SK-MEL-5 (cell line): ENCODE data around the gene NR2F2. TPM values are rescaled to one million over a fixed set of nuclear protein-coding genes. Genes with fewer than 3 reads are reported as not detected.

Experiments used
- DNase-seq: peaks from one replicate; pipeline ENCODE4 v3.0.0-alpha.2; 2016; ENCODE audit warnings: low read depth, low spot score
- in situ Hi-C: cut with HindIII; loops from 2 replicates; pipeline ENCODE4 v1.10.0; 2016; ENCODE audit warnings: low sequenced_read_pairs, high pct_unique_total_duplicates, low pct_unique_long_range_greater_than_20kb
- total RNA-seq: library from RNA; depleted of rRNA; stranded (reverse); fragments of >200 nt; shearing (Covaris generic); gene quantifications from 2 replicates; pipeline ENCODE4 v1.2.3, GENCODE V29; 2014

Gene NR2F2
- total RNA-seq, 1 experiment from 2014 or later, result 2.9 TPM

DNA sequence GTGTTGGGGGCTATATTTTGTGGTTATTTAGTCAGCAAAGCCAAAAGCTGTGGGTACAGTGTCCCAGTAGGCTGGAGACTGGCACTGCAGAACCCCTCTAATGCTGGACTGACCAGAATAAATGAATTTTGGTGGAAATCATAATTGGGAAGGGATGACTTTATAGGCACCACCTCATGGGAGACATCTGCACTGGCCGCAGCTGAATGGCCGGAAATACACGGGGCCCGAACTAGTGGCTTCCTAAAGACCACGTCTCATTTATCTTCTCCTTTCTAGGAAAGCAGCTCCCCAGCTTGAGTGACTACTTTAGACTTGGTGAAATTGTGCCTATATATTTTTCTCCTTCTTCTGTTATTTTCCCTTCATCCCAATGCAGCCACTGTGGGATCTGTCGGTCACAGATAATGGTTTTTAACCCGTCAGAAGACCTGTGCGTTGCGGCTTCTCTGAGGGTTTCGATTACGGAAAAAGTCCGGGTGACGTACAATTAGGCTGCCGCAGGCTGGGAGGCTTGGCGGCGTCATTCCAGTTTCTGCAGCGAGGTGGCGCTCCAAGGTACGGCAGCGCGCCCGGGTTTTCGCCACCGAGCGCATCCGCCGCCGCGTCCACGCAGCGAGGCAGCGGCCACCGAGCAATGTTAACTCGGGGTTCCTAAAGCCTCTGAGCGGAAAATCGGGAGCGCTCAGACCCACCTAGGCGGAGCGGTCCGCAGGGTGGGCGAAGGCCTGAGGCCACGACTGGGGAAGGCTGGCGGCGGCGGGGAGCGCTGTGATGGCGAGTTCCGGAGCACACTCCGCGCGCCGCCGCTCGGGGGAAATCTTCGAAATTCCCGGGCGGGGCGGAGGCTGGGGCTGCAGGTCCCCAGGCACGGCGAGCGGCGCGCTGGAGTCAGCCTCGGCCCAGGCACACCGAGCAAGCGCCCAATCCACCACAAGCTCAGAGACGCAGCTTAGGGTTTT lies 26.3 kb downstream of the NR2F2 start:
- DNase-seq, result peak; percentile 79
- in situ Hi-C loops, result no loop called here

DNA sequence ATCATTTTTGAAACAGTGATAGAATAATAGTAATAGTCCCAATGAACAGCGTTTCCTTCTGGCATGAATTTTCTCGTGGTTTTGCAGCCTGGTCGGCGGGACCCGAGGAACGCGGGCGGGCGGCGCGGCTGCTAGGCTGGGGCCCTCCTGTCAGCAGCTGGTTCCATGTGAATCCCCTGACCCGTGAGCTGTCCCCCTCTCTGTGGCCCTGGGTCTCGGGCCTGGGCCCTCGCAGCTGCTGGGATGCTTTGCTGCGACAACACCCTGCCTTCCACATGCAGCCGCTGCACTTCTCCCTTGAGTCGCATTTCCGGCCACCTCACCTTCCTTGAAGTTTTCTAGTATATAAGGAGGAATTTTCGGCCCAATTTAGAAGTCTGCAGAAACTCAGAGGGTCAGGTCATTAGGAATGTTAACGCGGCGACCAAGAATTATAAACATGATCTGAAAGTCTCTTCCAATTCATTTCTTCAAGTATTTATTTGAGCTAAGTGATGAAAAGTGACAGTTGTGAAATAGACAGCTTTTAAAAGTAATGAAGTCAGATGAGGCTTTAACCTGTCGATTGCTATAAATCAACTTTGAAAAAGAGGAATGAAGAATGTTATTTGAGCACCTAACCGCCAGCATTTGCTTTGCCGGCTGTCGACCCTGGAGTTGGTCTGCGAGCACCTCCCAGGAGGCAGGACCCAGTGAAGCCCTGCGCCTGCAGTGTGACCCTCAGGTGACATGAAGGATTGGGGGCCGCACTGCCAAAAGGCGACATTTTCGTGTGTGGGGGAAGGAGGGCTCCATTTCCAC lies 27.7 kb downstream of the NR2F2 start:
- no peak for DNase-seq
- in situ Hi-C loops, result no loop called here

DNA sequence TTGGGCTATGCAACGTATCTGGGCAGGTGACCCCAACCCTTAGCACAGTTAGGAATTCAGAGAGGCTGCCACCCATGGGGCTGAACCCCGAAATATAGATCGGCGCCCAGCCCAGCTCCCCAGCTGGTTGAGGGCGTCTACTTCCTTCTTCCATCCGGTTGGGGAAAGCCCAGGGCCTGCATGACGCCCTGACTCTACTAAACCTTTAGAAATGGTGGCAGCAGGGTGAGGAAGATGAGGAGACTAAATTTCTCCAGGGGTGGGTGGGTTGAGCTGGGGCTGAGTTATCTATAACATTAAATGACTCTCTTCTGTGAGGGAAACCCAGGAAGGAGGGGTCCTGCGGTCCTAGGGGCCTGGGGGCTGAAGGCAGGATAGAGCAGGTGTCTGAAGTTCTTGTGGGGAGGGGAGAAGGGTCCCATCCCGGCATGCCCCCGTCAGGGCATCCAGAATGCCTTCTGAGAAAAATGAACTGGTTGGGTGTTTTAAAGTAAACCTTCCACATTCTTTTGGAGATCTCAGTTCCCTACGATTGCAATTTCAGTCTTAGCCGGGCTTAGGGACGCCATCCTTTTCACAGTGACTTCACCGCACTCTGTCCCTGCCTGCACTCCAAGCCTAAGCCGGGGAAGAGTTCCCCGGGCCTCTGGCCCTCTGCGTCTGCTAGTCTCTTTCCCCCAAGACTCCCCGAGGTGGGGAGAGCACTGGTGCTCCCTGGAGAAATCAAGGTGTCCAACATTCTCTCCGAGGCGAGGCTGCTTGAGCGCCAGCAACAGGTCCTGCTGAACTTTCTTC lies 28.5 kb downstream of the NR2F2 start:
- DNase-seq, result no peak
- in situ Hi-C loops, result no loop called here

DNA sequence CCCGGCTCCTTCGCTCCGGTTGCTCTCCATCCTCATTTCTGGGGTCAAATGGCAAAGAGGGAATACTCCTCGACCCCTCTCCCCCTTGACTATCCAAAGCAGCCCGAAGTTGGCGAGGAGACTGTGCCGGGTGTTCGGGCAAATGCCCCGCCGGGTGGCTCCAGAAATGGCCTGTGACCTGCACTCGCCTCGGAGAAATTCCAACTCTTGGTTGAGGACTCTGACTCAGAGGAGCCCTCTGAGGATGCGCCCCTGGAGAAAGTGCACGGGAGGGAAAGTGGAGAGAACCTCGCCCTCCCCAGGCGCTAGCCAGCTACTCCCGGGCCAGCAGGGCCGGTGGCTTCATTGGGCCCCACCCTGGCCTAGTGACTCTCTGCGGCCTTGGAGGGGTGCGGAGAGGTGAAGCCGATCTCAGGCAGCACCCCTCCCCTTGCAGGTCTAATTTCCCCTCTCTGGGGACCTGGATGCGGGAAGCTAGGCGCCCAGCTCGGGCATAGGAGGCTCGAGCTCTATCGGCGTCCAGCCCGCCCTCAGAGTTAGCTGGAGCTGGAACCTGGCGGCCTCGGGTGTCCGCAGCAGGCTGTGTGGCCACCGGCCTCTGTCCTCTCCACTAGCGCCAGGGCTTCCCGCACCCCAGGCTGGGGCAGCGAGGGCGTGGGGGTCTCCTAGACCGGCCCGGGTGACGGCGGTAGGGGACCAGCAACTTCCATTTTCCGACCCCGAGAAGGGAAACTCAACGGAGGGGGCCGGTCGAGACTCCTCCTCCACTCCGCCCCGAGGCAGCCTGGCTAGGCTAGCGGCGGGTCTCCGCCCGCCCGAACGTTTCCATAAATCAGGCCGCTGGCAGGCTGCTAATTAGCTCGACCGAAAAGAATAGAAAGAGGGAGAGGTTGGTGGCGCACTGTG lies 29.4 kb downstream of the NR2F2 start:
- in situ Hi-C loops, result no loop called here
- DNase-seq, result no peak

DNA sequence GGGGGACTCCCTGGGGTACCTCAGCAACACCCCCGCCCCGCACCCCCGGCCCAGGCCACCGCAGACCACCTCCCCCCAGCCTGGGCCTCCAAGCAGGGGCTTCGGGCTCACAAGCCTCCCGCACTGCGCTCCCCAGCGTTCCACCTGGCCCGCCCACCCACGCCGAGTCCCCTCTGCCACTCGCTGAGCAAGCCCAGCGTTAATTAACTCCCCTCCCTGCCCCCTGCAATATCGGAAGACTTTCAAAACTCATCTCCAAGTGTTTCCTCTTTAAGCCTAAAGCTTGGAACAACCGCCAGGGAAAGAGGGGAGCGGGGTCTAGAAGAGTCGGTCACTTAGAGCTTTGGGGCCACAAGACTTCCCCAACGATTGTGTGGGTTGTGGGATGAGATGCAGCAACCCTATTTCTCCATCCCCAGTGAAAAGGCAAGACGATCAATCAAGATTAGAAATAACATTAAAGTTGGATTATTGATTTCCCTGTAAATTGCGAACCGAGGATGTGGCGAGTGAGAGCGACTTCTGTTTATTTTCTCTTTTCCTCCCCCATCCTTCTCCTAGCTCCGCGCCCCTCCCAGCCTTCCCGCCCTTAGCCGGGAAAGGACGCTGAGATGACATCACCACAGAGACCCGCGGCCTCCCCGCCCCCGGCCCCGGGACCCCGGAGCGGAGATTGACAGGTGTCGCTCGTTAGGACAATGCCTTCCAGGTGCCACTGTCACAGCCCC lies 30.2 kb downstream of the NR2F2 start:
- in situ Hi-C loops, result no loop called here
- no peak for DNase-seq

DNA sequence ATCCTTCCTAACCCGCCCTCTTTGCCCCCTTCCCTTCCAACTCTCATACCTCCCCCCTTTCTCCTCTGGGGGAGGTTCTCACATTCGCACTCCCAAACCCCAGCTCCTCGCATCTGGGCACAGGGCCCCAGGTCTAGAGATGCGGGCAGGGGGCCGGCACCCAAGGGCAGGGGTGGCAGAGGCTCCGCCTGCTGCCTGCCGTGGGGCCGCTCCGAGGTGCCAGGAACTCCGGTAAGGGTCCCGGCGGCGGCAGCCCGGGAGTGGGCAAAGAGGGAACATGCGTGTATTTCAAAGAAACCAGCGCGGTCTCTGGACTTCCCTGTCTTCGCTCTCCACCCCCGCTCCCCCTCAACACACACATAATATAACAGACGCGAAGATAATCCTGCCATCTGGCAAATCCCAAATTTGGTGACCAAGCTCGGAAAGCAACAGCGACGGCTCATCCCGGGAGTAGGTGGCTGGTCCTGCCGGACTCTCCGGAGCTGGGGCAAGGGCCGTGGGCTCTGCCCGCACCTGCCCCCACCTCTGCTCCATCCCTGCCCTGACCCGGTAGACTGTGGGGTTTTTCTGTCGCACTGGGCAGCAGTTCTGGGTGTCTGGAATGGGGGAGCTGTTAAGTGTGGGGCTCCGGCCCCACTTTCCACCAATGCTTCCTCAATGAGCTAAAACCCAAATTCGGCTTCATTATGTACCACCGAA lies 31.0 kb downstream of the NR2F2 start:
- in situ Hi-C loops, result no loop called here
- no peak for DNase-seq

DNA sequence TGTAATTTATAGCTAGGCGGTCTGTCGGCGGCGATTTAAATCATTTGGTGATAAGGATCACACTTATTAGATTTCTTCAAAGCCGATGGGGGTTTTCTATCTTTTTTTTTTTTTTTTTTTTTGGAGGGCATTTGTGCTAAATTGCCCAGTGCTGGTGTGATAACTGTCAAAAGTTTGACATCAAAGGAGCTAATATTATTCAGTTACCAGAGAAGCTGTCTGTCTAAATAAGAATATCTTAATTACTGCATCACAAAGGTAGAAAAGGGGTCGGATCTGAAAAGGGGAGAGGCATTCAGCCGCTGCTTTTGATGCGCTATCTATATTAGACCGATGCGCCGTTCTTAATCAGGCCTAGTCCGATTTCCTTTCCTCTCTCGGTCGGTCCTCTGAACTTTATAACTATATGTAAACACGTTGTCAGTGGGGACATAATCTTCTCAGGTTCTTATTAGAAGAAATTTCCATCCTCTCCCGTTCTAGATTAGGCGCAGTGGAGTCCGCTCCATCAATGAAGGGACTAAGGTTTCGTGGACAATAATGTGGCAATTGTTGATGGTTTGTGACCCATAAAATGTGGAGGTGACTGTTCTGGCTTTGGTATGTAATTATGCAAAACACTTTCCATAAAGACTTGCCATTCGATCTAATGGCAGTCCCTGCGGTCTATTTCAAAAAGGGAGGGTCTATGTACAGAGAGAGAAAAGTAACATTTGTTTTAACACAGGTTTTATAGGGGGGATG lies 31.7 kb downstream of the NR2F2 start:
- in situ Hi-C loops, result no loop called here
- no peak for DNase-seq

DNA sequence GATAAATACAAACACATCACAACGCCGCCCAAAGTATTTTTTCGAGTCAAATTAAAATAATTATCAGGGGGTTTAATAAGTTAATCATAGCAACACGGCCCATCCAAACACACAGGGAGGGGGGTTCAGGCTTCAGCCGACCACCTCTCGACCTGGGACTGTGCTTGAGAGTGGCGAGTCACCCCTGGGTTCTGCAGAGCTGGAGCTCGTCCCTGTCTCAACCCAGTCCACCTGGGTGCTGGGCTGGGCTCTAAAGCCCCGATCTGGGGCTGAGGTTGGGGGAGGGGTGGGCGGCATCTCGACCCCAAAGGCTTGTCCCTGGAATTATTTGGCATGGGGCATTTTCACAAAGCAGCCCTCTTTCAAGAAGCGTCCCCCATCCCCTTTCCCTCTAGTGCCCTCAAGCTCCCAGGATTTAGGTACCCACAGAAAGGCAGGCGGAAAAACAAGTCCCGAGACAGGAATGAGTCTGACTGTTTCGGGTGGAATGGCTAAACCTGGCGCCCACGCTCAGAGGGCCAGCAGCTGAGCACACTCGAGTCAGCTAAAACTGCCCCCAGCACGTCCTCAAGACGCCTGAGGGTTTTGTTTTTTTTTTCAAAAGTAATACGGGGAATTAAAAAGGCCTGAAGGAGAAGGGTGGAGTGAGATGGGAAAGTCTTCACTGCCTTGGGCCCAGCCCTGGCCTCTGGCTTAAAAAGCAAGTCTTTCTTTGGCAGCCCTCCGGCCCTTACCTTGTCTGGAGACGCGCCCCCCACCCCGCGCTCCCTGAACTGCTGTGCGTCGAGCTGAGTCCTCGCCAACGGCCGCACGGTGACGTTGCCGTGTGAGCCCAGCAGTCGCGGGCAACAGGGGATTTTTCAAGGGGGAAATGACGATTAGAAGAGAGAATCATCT lies 32.5 kb downstream of the NR2F2 start:
- no peak for DNase-seq
- in situ Hi-C loops, result no loop called here

DNA sequence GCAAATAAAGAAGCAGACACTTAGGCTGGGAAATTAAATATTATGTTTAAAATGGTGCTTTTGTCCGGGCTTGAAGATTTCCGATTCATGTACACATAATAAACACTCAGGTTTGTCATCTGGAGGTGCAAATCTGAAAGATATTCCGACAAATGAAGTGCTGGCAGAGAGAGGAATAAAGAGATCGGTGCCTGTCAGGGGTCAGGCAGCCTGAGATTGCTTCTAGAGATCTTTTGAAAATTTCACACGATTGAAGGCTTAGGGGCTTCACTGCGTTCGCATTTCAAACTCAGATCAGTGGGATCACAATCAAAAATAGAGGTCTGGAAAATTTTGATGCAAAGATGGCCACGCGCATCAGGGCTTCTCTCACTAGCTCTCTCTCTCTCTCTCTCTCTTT lies 33.2 kb downstream of the NR2F2 start:
- in situ Hi-C loops, result no loop called here
- no peak for DNase-seq

DNA sequence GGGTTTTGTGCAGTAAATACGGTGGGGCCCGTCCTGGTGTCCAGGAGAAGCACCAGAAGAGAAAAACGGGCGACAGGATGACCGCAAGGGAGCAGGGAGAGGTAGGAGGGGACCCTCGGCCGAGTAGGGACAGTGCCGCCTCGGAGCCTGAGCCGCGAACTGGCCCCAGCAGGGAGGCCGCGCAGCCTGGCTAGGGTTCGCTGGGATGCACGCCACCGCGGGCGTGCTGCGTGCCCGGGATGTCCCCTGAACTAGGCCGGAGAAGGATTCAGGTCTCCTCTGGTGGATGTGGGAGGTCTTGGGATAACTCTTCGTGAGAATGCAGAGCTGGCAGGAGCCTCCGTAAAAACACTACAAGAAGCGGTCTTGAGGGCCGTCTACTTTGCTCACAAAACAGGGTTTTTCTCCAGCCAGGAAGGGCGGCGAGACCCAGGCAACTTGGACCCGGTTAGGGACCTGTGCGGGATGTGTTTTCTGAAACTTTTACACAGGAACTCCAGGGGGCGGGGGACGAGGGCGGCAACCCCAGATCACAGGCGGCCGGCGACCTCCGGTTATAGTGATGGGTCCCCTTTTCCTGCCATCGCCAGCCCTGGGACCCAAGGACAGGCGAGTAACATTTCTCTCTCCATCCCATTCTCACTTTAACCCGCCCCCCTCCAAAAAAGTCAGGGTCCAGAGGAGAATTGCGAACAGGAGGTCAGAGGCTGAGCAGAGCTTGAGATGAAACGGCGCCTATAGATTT lies 35.5 kb downstream of the NR2F2 start:
- no peak for DNase-seq
- in situ Hi-C loops, result no loop called here

DNA sequence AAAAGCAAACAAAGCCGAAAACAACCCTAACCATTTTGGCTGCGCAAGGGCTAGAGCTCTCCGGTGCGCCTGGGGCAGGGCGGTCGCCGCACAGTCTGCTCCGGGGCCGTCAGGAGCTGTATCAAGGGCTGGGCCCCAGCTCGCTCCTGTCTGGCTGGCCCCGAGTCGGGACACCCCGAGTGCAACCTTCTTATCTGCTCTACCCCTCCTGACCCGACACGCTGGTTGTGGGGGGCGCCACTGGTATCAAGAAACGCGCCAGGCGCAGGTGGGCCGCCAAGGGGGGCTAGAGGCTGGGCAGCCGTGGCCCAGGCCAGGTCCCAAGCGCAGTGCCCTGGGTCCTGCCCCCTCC lies 36.0 kb downstream of the NR2F2 start:
- DNase-seq, result no peak
- in situ Hi-C loops, result no loop called here

DNA sequence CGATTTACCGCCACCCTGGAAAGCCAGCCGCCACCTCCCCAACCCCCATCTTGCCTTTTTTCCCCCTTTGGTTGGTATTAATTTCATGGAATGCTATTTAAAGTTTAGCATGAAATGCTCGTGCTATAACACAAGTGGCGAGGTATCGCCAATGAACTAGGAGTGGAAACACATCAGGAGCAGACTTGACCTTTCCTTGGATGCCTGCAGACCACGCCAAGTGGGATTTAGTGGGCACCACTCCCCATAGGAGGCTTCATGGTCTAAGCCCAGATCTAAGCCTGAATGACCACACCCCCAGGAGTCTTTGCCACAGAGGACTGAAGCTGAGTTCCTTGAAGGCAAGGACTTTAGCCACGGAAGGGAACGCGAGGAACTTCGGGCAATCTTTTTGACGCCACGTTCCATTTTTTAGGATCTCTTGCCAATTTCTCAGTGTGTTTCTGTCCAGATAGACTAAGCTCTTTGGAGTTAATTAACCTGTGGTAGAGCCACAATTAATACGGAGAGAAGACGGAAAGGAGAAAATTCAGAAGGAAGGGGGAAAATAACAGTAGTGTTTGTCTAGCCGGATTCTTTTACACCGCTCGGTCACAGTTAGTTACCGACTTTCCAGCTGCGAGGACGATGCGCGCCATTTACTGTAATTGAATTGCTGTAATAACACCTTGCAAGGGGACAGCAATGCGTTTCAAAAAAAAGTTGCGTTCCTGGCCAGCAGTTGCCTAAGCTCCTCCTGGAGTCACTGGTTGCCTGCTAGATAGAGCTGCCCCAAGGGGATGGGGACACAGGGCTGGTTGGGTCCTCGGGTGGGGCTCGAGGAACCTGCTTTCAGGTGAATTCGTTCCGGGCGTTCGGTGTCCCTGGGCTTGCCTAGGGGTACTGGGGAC lies 37.1 kb downstream of the NR2F2 start:
- in situ Hi-C loops, result no loop called here

DNA sequence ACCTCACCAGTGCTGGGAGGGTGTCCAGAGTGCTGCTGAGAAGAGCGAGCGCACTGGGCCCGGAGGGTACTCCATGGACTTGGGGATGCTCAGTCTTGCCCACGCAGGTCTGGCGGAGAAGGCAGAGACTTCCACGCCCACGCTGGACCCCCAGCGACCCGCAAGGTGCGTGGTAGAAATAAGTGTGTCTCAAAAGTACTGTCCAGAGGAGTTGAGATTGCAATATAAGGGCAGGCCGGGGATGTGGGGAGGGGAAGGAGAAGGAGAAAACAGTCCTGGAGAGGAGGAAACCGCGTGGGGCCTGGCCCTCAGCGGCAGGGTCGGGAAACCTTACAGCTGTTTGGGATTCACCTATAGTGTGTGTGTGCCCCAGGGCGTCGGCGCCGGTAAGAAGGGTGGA lies 38.9 kb downstream of the NR2F2 start:
- DNase-seq, result no peak
- in situ Hi-C loops, result no loop called here

More for the DNA sequence above, 37.1 kb downstream of the NR2F2 start:
- no peak for DNase-seq
